ENCODE results near the gene HRH3.

Gene HRH3

GRCh38 chr20:62243906-62244515 lies 23.9 kb upstream of the HRH3 start:
- no peak for DNase-seq

DNA sequence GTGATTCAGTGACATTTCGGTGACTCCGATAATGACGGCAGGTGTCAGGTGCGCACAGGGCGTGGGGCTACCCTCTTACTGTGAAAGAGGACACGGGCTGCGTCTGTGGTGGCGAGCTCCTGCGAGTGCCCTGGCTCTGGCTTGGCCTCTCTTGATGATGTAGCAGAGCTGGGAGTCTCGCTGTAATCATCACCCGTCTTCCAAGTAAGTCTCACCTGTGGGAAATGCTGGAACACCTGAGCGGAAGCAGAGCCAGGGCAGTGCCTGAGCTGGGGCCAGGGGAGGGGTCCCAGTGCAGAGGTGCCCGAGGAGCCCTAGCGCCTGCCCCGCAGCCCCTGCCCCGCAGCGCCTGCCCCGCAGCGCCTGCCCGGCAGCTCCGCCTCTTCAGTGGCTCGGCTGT lies 23.0 kb upstream of the HRH3 start:
- no peak for DNase-seq

GRCh38 chr20:62242176-62242575 lies 22.1 kb upstream of the HRH3 start:
- DNase-seq = no peak

- no peak for DNase-seq
Observed at GRCh38 chr20:62241506-62241905, 21.4 kb upstream of the HRH3 start.

DNA sequence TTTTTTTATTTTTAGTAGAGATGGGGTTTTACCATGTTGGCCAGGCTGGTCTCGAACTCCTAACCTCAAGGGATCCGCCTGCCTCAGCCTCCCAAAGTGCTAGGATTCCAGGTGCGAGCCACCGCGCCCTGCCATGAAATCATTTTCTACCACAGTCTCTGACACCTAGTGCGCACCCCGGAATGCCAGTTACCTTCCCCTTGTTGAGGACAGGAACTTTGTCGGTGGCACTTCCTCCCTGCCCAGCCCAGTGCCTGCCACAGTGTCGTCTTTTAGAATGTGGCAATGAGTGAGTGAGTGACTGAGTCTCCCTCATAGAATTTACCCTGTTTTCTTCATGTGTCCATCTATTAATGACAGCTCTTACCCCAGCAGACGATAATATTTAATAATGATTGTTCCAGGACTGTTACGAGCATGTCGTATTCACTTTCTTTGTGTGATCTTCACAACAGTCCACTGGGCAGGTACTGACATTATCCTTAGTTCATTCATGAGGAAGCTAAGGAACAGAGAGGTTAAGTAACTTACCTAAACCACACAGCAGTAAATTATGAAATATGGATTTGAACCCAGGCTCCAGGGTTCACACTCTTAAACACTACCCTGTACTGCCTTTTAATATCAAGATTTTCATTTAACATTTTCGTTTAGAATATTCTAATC lies 20.1 kb upstream of the HRH3 start:
- DNase-seq = no peak

GRCh38 chr20:62239278-62239879 lies 19.3 kb upstream of the HRH3 start:
- DNase-seq = no peak

DNA sequence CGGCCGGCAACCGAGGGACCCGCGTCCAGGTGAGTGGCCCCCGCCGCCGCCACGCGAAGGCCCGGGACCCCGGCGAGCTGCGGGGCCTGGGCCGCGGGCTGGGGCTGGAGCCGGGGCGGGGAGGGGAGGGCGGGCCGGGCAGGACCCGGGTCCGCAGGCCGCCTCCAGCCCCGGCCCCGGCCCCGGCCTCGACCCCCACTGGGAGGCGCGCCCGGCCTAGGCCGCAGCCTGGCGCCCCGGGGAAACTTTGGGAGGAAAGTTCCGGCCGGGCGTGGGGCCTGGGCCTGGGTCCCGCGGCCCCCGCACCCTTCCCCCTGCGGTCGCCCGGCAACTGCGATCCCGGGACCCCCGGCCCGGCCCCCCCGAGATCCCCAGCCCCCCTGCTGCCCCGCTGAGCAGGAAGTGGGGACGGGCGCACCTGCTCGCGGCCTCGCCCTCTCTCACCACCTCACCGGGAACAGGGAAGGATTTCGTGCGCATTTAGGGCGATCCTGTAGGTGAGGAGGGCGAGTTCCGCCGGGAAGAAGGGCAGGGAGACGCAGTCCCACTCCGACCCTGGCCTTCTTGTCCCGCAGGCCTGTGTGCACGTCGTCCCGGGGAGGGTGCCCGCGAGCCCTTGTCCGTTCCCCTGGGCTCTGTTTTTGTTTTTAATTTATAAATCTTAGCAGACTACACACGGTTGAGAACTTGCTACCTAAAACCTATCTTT lies 18.6 kb upstream of the HRH3 start:
- DNase-seq = no peak

GRCh38 chr20:62237801-62238568 lies 17.9 kb upstream of the HRH3 start, which contains the start of gene OSBPL2:
OSBPL2 (plus strand) TSS chr20:62238521; CDS start chr20:62256185, 17,664 bp downstream.
- peak; percentile 99 for DNase-seq

- no peak for DNase-seq
Observed at GRCh38 chr20:62237514-62237800, 17.4 kb upstream of the HRH3 start.

DNA sequence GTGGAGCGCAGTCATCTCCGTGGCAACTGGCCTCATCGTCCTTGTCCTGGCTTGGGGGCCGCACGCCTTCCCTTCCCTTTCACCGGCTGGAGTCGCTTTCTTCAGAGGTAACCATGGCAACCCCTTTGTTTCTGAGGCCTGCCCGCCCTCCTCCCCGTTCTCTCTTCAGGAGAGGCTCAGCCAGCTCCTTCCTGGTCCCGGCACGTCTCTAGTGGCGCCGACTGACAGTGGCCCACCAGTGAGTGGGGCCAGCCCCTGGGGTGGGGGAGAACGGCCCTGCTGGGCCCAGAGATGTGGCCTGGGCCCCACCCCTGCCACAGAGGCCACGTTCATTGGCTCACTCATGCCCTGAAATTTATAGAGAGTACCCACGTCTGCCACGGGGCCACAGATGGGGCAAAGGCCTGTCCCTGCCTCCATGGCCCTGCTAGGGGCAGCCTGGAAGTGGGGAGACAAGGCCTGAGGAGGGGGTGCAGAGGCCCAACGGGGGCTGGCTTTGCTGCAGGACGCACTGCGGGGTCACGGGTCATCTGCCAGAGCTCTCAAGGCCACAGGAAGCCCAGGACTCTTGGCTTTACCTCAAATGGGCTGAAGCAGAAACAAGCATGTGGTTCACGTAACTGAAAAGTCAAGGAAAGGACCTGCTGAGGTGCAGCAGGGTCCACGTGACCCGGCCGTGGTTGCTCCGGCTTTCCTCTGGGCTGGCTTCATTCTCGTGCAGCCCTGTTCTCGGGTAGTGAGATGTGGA lies 16.9 kb upstream of the HRH3 start:
- DNase-seq = no peak

DNA sequence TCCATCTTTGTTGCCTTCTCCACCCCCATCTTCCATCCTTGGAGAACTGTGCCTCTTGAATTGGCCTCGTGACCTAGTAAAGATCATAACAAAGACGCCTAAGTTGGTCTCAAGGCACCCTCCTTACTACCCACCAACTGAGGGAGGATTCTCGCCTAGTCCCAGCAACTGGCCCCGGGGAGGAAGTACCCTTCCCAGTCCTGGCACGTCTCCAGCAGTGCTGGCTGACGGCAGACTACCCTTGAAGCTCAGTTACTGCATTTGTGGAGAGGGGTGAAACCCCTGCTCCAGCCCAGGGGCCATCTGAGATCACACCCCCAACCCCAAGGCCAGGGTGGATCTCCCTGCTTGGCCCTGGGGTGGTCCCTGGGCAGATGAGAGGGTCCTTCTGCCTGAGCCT lies 16.1 kb upstream of the HRH3 start:
- DNase-seq = no peak

DNA sequence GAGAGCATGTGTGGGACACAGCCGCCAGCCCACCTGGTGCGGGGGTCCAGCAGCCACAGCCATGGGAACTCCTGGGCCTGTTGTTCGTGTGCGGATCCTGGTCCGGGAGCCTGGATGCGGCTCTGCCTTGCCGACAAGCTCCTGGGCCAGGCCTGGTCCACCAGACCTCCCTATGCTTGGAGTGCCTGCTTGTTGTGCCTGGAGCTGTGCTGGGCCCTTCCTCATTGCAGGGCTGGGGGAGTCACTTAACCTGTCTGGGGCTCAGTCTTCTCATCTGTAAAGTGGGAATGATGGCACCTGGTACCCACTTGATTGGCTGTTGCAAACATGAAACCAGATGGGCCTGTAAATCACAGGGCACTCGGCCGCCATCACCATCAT lies 15.7 kb upstream of the HRH3 start:
- DNase-seq = no peak

DNA sequence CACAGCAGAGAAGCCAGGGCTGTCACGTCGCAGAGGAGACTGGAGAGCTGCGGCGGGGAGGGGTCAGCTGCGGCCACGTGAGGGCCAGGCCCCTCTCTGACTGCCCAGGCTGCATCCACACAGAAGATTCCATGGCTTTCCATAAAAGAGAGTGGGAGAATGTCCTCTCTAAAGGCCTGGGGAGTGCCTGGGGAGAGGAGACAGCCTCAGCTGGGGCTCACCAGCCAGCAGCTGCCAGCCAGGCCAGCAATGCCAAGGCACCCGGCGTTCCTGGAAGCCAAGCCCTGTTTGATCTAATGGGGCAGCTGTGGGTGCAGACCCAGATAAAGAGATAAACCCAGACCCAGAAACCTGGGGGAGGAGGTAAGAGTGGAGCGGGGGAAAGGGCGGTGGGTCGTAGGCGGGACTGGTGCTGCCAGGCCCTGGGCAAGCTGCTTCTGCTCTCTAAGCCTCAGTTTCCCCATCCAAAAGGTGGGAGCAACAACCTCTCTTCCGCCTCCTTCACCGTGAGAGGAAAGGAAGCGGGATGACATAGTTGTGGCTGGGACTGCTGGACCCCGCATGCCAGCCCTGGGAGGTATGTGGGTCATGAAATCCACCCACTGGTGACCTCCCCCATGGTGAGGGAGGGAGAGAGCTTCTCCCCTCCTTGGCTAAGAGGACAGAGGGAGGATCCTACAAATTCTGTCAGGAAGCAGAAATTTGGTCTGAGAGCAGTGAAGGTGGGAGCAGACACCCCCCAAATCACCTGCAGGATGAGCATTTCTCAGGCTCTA lies 15.1 kb upstream of the HRH3 start:
- no peak for DNase-seq

DNA sequence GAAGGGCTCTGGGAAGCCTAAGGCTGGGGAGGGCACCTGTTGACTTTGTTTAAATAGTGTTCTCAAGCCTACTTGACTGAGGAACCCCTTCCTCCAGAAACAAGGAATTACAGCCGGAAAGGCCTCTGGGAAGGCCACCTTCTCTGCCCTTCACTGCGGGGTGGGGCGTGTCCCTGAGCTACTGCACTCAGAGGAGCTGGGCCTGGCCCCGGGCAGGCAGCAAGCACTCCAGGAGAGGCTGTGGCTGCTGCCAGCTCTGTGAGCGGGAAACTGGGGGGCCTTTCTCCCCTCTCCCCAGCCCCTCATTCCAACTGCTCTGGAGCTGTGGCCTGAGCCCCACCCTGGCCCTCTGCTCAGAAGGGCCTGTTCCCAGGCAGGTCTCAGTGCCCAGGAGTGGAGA lies 14.3 kb upstream of the HRH3 start:
- no peak for DNase-seq

- DNase-seq = no peak
Observed at GRCh38 chr20:62233684-62234083, 13.6 kb upstream of the HRH3 start.

DNA sequence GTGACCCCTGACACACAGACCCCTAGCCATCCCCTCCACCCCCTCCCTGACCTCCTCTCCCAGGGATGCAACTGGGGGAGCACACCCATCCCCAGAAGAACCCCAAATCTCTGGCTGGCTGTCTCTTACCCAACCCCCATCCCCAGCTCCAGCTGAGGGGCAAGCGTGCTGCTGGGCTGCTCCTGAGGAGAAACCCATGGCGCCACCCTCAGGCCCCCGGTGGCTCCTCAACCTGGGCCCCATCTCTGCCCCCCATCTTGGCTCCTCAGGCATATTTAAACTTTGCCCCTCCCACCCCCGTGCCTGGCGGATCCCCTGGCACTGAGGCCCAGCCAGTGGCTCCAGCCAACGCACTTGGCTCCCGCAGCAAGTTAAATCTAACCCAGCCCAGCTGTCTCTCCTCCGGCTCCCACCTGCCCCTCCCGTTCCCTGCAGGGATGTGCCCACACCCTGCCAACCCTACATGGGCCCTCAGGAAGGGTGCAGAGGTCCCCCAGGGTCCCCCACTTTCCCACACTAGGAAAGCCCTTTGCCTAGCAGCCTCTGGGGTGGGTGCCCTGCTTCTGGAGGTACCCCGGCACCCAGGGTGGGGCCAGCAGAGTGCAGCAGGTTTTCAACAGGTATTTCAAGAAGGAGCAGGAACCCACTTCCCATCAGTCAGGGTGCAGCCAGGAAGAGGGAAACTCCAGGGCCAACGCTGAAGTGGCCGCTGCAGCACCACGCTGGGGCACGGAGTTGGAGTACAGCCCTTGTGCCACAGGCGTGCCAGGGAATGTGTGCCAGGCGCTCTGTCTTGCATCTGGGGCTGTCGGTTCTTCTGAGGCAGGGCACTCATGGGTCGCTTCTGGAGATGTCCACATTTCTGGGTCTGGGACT lies 12.9 kb upstream of the HRH3 start:
- DNase-seq = no peak

- DNase-seq = no peak
Observed at GRCh38 chr20:62232194-62232593, 12.1 kb upstream of the HRH3 start.

- no peak for DNase-seq
Observed at GRCh38 chr20:62231292-62231691, 11.2 kb upstream of the HRH3 start.

DNA sequence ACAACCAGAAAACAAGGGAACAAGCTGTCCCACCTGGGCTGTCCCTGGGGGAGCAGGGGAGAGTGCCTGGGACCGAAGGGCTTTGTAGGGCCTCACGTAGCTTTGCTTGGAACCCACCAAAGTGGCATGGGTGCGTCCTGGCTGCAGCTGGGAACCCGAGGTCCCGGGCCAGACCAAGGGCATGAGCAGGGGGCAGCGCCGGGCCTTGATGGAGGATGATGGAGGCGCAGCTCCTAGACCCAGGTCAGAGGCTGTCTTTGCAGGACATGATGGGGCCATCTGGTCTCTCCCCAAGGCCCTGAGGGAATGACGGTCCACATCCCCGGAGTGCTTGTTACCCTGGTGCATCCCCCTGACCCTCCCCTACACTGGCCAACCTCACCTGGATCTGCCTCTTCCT lies 10.6 kb upstream of the HRH3 start:
- DNase-seq = no peak

- no peak for DNase-seq
Observed at GRCh38 chr20:62230276-62230675, 10.2 kb upstream of the HRH3 start.

DNA sequence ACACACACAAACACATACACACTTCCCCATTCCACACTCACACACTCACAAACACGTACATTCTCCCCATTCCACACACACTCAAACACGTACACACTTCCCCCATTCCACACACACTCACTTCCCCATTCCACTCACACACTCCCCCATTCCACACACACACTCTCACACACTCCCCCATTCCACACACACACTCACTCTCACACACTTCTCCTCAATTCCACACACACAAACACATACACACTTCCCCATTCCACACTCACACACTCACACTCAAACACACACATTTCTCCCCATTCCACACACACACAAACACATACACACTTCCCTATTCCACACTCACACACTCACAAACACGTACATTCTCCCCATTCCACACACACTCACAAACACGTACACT lies 9.6 kb upstream of the HRH3 start:
- no peak for DNase-seq
